Progenitor cell of endocrine pancreas (in vitro differentiated cells): Measurements from ENCODE around the gene CXCL16. TPM values are rescaled to one million over a fixed set of nuclear protein-coding genes. Genes with fewer than 3 reads are reported as not detected.

Experiments used
- DNase-seq: peaks from one replicate; pipeline ENCODE4 v3.0.0; 2021; ENCODE audit warnings: low spot score; ENCODE audit not compliant: unreplicated experiment
- H3K27ac Mint-ChIP-seq: 2 replicates; pipeline ENCODE4 v1.8.0; 2021; ENCODE audit warnings: mild to moderate bottlenecking, moderate library complexity, mixed read lengths
- H3K27me3 Mint-ChIP-seq: 2 replicates; pipeline ENCODE4 v1.8.0; 2021; ENCODE audit warnings: mixed read lengths
- H3K36me3 Mint-ChIP-seq: 2 replicates; pipeline ENCODE4 v1.8.0; 2022; ENCODE audit warnings: mixed read lengths; ENCODE audit not compliant: insufficient read depth
- H3K4me1 Mint-ChIP-seq: 2 replicates; pipeline ENCODE4 v1.8.0; 2021; ENCODE audit warnings: low read depth, mixed read lengths
- H3K4me3 Mint-ChIP-seq: 2 replicates; pipeline ENCODE4 v1.8.0; 2021; ENCODE audit warnings: low read depth, mild to moderate bottlenecking, moderate library complexity, mixed read lengths
- H3K9me3 Mint-ChIP-seq: 2 replicates; pipeline ENCODE4 v1.8.0; 2021; ENCODE audit warnings: low read depth, mixed read lengths
- CTCF ChIP-seq: fragments of 200-600 bp; sonication (generic); IDR thresholded peaks from one replicate; pipeline ENCODE4 v1.5.0; 2021; ENCODE audit warnings: antibody characterized with exemption, mild to moderate bottlenecking; ENCODE audit not compliant: unreplicated experiment
- total RNA-seq: library from RNA; stranded (reverse); gene quantifications from 2 replicates; pipeline ENCODE4 v1.2.1, GENCODE V29; 2021

CXCL16 gene
- total RNA-seq, 1 donor from 2014 or later, result 4.3 TPM

- Mint-ChIP-seq H3K27ac (no peak overlapping the region), H3K36me3 (no peaks in the 10 kb centered on the region), H3K4me3 (no peak overlapping the region), H3K4me1 (peaks cover 1% of the 10 kb centered on the region), H3K27me3 (no peaks in the 10 kb centered on the region), H3K9me3 (no peaks in the 10 kb centered on the region)
- no peak for TF ChIP-seq CTCF
- no peak for DNase-seq
Measured at GRCh38 chr17:4766201-4766600, 26.5 kb upstream of the CXCL16 start.

- H3K36me3 Mint-ChIP-seq, result no peaks in the 10 kb centered on the region
- no peak for TF ChIP-seq CTCF
- H3K27me3 Mint-ChIP-seq, result no peaks in the 10 kb centered on the region
- DNase-seq, result no peak
- no peaks in the 10 kb centered on the region for H3K4me1 Mint-ChIP-seq
- H3K9me3 Mint-ChIP-seq, result no peaks in the 10 kb centered on the region
- no peak overlapping the region for H3K27ac Mint-ChIP-seq
- no peak overlapping the region for H3K4me3 Mint-ChIP-seq
Measured at GRCh38 chr17:4764595-4764994, 24.9 kb upstream of the CXCL16 start.

DNA sequence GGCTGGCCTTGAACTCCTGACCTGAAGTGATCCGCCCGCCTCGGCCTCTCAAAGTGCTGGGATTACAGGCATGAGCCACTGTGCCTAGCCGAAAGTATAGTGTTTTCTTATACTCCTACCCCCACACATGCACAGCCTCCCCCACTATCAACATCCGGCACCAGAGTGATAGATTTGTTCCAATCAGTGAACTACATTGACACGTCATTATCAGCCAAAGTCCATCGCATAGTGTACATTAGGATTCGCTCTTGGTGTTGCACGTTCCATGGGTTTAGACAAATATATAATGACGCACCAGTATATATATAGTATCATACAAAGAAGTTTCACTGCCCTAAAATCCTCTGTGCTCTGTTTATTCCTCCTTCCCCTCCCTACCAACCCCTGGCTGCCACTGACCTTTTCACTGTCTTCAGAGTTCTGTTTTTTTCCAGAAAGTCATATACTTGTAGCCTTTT is 20.1 kb upstream of the CXCL16 start:
- H3K4me1 Mint-ChIP-seq, result peaks cover 5% of the 10 kb centered on the region
- H3K4me3 Mint-ChIP-seq, result no peak overlapping the region
- peaks cover 11% of the 10 kb centered on the region for H3K27me3 Mint-ChIP-seq
- no peak for DNase-seq
- TF ChIP-seq CTCF, result no peak
- H3K27ac Mint-ChIP-seq, result no peak overlapping the region
- no peaks in the 10 kb centered on the region for H3K9me3 Mint-ChIP-seq
- no peaks in the 10 kb centered on the region for H3K36me3 Mint-ChIP-seq

- H3K27me3 Mint-ChIP-seq, result peaks cover 38% of the 10 kb centered on the region
- H3K4me3 Mint-ChIP-seq, result no peak overlapping the region
- peaks cover 5% of the 10 kb centered on the region for H3K4me1 Mint-ChIP-seq
- no peaks in the 10 kb centered on the region for H3K36me3 Mint-ChIP-seq
- TF ChIP-seq CTCF, result no peak
- H3K9me3 Mint-ChIP-seq, result no peaks in the 10 kb centered on the region
- DNase-seq, result no peak
- H3K27ac Mint-ChIP-seq, result no peak overlapping the region
Measured at GRCh38 chr17:4753392-4753791, 13.7 kb upstream of the CXCL16 start.

DNA sequence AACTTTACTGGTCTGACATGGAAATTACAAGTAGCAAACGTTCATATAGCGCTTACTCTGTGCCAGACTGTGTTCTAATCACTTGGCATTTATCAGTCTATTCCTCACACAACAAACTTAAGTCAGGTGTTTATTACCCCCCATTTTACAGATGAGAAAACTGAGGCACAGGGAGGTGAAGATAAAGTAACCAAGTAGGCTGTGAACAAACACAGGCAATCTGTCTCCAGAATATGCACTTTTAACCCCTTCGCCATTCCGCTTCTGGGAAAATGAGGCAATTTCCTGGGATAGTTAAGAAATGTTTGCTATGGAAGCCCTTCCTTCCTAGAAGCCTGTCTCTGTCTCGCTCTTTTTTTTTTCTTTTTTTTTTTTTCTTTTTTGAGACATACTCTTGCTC is 12.2 kb upstream of the CXCL16 start:
- Mint-ChIP-seq H3K27ac (no peak overlapping the region), H3K9me3 (no peaks in the 10 kb centered on the region), H3K4me3 (no peak overlapping the region), H3K27me3 (peaks cover 41% of the 10 kb centered on the region), H3K36me3 (no peaks in the 10 kb centered on the region), H3K4me1 (no peaks in the 10 kb centered on the region)
- DNase-seq, result no peak
- no peak for TF ChIP-seq CTCF
